ENCODE data around the gene DIDO1.

- no peak for TF ChIP-seq POLR2AphosphoS5 (IDR thresholded peaks at IDR 0.05; ENCODE audit: low read depth, low read length)
- TF ChIP-seq YY1 (IDR thresholded peaks at IDR 0.05; ENCODE audit: low read depth): no peak
- TF ChIP-seq RAD21 (IDR thresholded peaks at IDR 0.05; ENCODE audit: low read length): no peak
Observed at GRCh38 chr20:62891111-62891510, 35.2 kb downstream of the DIDO1 start.
